H1 (cell line): ENCODE data around the gene OLFML2A. TPM values are rescaled to one million over a fixed set of nuclear protein-coding genes. Genes with fewer than 3 reads are reported as not detected.

Source experiments
- CTCF ChIA-PET: fragments of 300-600 bp; sonication (Branson Sonifier 250); formaldehyde crosslinking; loops from one replicate; lab custom pipeline; 2021; ENCODE audit not compliant: partially characterized antibody; lab: Charles Lee
- POLR2A ChIA-PET: fragments of 300-600 bp; sonication (Branson Sonifier 250); formaldehyde crosslinking; loops from one replicate; lab custom pipeline; 2021; ENCODE audit warnings: inconsistent platforms; ENCODE audit not compliant: partially characterized antibody; lab: Charles Lee
- DNase-seq, 2 experiments: peaks; one replicate each; pipeline versions ENCODE4 v3.0.0 to v3.0.0-alpha.2; 2010 to 2022; ENCODE audit warnings: low spot score in 2 of 2, low read depth in 1 of 2, mixed read lengths in 1 of 2
- FAIRE-seq: peaks from 2 replicates; lab custom pipeline; 2011; peaks lifted over from hg19 to GRCh38; lab: Jason Lieb, UNC
- H2AFZ ChIP-seq: 2 replicates; pipeline ENCODE4 v1.8.1; 2012; ENCODE audit warnings: low read length, inconsistent platforms
- H2AK5ac ChIP-seq: 2 replicates; pipeline ENCODE4 v1.6.1; 2013; ENCODE audit warnings: low read depth, low read length
- H2BK120ac ChIP-seq: replicated peaks from 2 replicates; pipeline ENCODE3; 2013; ENCODE audit warnings: low read depth, low read length, inconsistent platforms
- H2BK12ac ChIP-seq: 2 replicates; pipeline ENCODE4 v1.6.1; 2013; ENCODE audit warnings: low read depth, low read length
- H2BK15ac ChIP-seq: 2 replicates; pipeline ENCODE4 v1.6.1; 2013; ENCODE audit warnings: low read length
- H2BK20ac ChIP-seq: 2 replicates; pipeline ENCODE4 v1.6.1; 2013; ENCODE audit warnings: low read length
- H2BK5ac ChIP-seq: 2 replicates; pipeline ENCODE4 v1.6.1; 2013; ENCODE audit warnings: low read depth, low read length
- H3K14ac ChIP-seq: 2 replicates; pipeline ENCODE4 v1.6.1; 2013; ENCODE audit warnings: inconsistent platforms; ENCODE audit not compliant: insufficient read length
- H3K18ac ChIP-seq: 2 replicates; pipeline ENCODE4 v1.6.1; 2013; ENCODE audit warnings: low read length; ENCODE audit errors: extremely low read depth
- H3K23ac ChIP-seq: 2 replicates; pipeline ENCODE4 v1.6.1; 2013; ENCODE audit warnings: inconsistent platforms; ENCODE audit not compliant: insufficient read length
- H3K23me2 ChIP-seq: 2 replicates; pipeline ENCODE4 v1.6.1; 2013; ENCODE audit warnings: low read depth, low read length
- H3K27ac ChIP-seq: 2 replicates; pipeline ENCODE4 v1.6.1; 2011; ENCODE audit warnings: low read depth, low read length, inconsistent platforms
- H3K27me3 ChIP-seq, 4 experiments: replicated peaks in 1 of 4; 1 replicate in 1 of 4; 2 replicates in 3 of 4; pipeline versions ENCODE4 v1.6.1 to v1.8.1; 2011 to 2013; ENCODE audit warnings: low read length in 3 of 4, mild to moderate bottlenecking in 3 of 4, inconsistent platforms in 2 of 4, mixed read lengths in 2 of 4, moderate library complexity in 1 of 4; ENCODE audit not compliant: control insufficient read depth in 3 of 4, insufficient read depth in 3 of 4; ENCODE audit errors: extremely low read depth in 1 of 4
- H3K36me3 ChIP-seq, 4 experiments: 2 replicates each; pipeline versions ENCODE4 v1.6.1 to v1.8.1; 2011 to 2013; ENCODE audit warnings: mild to moderate bottlenecking in 4 of 4, low read length in 3 of 4, moderate library complexity in 2 of 4, control low read depth in 1 of 4, inconsistent platforms in 1 of 4; ENCODE audit not compliant: insufficient read depth in 4 of 4, control insufficient read depth in 2 of 4
- H3K4ac ChIP-seq: replicated peaks from 2 replicates; pipeline ENCODE3; 2013; ENCODE audit warnings: low read length, low read depth, mixed read lengths, inconsistent platforms; ENCODE audit not compliant: insufficient read length
- H3K4me1 ChIP-seq, 4 experiments: replicated peaks in 1 of 4; 1 replicate in 1 of 4; 2 replicates in 3 of 4; pipeline versions ENCODE4 v1.6.1 to v1.8.1; 2011 to 2013; ENCODE audit warnings: low read length in 3 of 4, inconsistent platforms in 2 of 4, mixed read lengths in 1 of 4; ENCODE audit not compliant: insufficient read depth in 4 of 4, control insufficient read depth in 3 of 4
- H3K4me2 ChIP-seq, 2 experiments: 2 replicates each; pipeline versions ENCODE4 v1.6.1 to v1.8.1; 2011 to 2013; ENCODE audit warnings: low read depth in 2 of 2, low read length in 2 of 2, control low read depth in 1 of 2, inconsistent platforms in 1 of 2, mild to moderate bottlenecking in 1 of 2; ENCODE audit not compliant: insufficient read depth in 1 of 2
- H3K4me3 ChIP-seq, 4 experiments: fragments of 200-600, 300-600 bp in 1 of 4; sonication (generic), shearing (Covaris generic), sonication (Bioruptor Twin) in 1 of 4; 2 replicates each; pipeline versions ENCODE4 v1.5.1 to v1.8.1; 2011 to 2016; ENCODE audit warnings: low read length in 4 of 4, low read depth in 3 of 4, control low read depth in 2 of 4, inconsistent platforms in 2 of 4, mild to moderate bottlenecking in 2 of 4, mixed read lengths in 1 of 4, moderate library complexity in 1 of 4; ENCODE audit not compliant: insufficient read depth in 2 of 4; ENCODE audit errors: extremely low read depth in 1 of 4
- H3K56ac ChIP-seq: replicated peaks from 2 replicates; pipeline ENCODE3; 2013; ENCODE audit warnings: low read depth, mild to moderate bottlenecking, mixed read lengths, low read length, inconsistent platforms; ENCODE audit not compliant: insufficient read length
- H3K79me1 ChIP-seq: 2 replicates; pipeline ENCODE4 v1.6.1; 2013; ENCODE audit warnings: low read depth, low read length, control low read depth
- H3K79me2 ChIP-seq, 2 experiments: 2 replicates each; pipeline versions ENCODE4 v1.6.1 to v1.8.1; 2012 to 2013; ENCODE audit warnings: low read length in 2 of 2, mild to moderate bottlenecking in 2 of 2, inconsistent platforms in 1 of 2; ENCODE audit not compliant: insufficient read depth in 2 of 2, control insufficient read depth in 1 of 2
- H3K9ac ChIP-seq, 4 experiments: replicated peaks in 1 of 4; 1 replicate in 1 of 4; 2 replicates in 3 of 4; pipeline versions ENCODE4 v1.6.1 to v1.8.1; 2011 to 2013; ENCODE audit warnings: low read depth in 3 of 4, low read length in 3 of 4, control low read depth in 2 of 4, mild to moderate bottlenecking in 2 of 4, moderate library complexity in 2 of 4, inconsistent platforms in 1 of 4; ENCODE audit errors: extremely low read depth in 1 of 4
- H3K9me3 ChIP-seq, 2 experiments: 2 replicates each; pipeline versions ENCODE4 v1.6.1 to v1.8.1; 2012 to 2013; ENCODE audit warnings: mild to moderate bottlenecking in 2 of 2, moderate library complexity in 2 of 2, control low read depth in 1 of 2, inconsistent platforms in 1 of 2, low read depth in 1 of 2, low read length in 1 of 2, mixed read lengths in 1 of 2; ENCODE audit not compliant: insufficient read depth in 2 of 2
- H4K20me1 ChIP-seq, 2 experiments: replicated peaks in 1 of 2; 2 replicates each; pipeline versions ENCODE3 to v1.8.1; 2011 to 2013; ENCODE audit warnings: inconsistent platforms in 2 of 2, low read length in 2 of 2, mild to moderate bottlenecking in 1 of 2; ENCODE audit not compliant: insufficient read depth in 2 of 2, control insufficient read depth in 1 of 2
- H4K5ac ChIP-seq: 2 replicates; pipeline ENCODE4 v1.6.1; 2013; ENCODE audit warnings: low read length, low read depth, mixed read lengths, inconsistent platforms; ENCODE audit not compliant: insufficient read length
- H4K8ac ChIP-seq: 2 replicates; pipeline ENCODE4 v1.8.0; 2013; ENCODE audit warnings: mild to moderate bottlenecking, moderate library complexity, low read length, inconsistent platforms; ENCODE audit not compliant: insufficient read depth; ENCODE audit errors: extremely low read depth
- H4K91ac ChIP-seq: replicated peaks from 2 replicates; pipeline ENCODE3; 2013; ENCODE audit warnings: low read length, mixed read lengths, inconsistent platforms; ENCODE audit not compliant: insufficient read length
- CBX8 ChIP-seq: fragments of 300-800, 300-1000 bp; sonication (generic); IDR thresholded peaks from 2 replicates; pipeline ENCODE4 v1.7.1; 2016; ENCODE audit warnings: low read depth, low read length, borderline replicate concordance
- CREB1 ChIP-seq: IDR thresholded peaks from 2 replicates; pipeline ENCODE4 v1.6.1; 2012; ENCODE audit warnings: inconsistent platforms
- CTCF ChIP-seq, 3 experiments: IDR thresholded peaks; 1 replicate in 2 of 3; 2 replicates in 1 of 3; pipeline versions ENCODE4 v1.5.1 to v1.6.1; 2011; ENCODE audit warnings: low read length in 3 of 3, mild to moderate bottlenecking in 3 of 3, inconsistent platforms in 2 of 3, low read depth in 1 of 3, moderate library complexity in 1 of 3; ENCODE audit not compliant: insufficient read depth in 1 of 3; ENCODE audit errors: control extremely low read depth in 1 of 3
- JUN ChIP-seq: IDR thresholded peaks from 2 replicates; pipeline ENCODE4 v1.6.1; 2011; ENCODE audit warnings: low read depth, mild to moderate bottlenecking, improper control_type of control experiment, low read length
- KDM4A ChIP-seq: IDR thresholded peaks from one replicate; pipeline ENCODE4 v1.7.1; 2012; ENCODE audit warnings: low read depth, mild to moderate bottlenecking, moderate library complexity, low read length, inconsistent platforms; ENCODE audit not compliant: severe bottlenecking
- POLR2A ChIP-seq, 2 experiments: IDR thresholded peaks; 1 replicate in 1 of 2; 2 replicates in 1 of 2; pipeline ENCODE4 v1.6.1; 2011; ENCODE audit warnings: low read depth in 2 of 2, low read length in 2 of 2, mild to moderate bottlenecking in 2 of 2; ENCODE audit errors: control extremely low read depth in 1 of 2
- TAF7 ChIP-seq: optimal IDR thresholded peaks from 2 replicates; pipeline ENCODE3; 2011; ENCODE audit warnings: low read depth, mild to moderate bottlenecking, inconsistent platforms, low read length, moderate library complexity, borderline replicate concordance
- WGBS, 2 experiments: shearing (Covaris generic) in 1 of 2; methylation state at CpG; one replicate each; pipeline versions ENCODE4 v1.1.6 to v1.1.7; 2013 to 2015; ENCODE audit warnings: low lambda C conversion rate in 2 of 2, mixed read lengths in 2 of 2, inconsistent platforms in 1 of 2, low coverage in 1 of 2, missing lambda C conversion rate in 1 of 2; ENCODE audit not compliant: insufficient replicate concordance in 2 of 2, insufficient coverage in 1 of 2, insufficient read length in 1 of 2; ENCODE audit errors: extremely low coverage in 1 of 2, missing lambda C conversion rate in 1 of 2; 5-methylcytosine and 5-hydroxymethylcytosine counted together
- polyA plus RNA-seq, 7 experiments: library from polyadenylated mRNA; depleted of rRNA in 3 of 7; stranded (reverse) in 5 of 7; unstranded in 2 of 7; fragments of >200 nt in 5 of 7; fragments of 200-250 nt in 2 of 7; gene quantifications; 1 replicate in 5 of 7; 2 replicates in 1 of 7; 4 replicates in 1 of 7; pipeline versions ENCODE4 v1.2.1 to v1.2.3, GENCODE V29; 2011 to 2013; ENCODE audit warnings: missing spikeins in 2 of 7, mixed read lengths in 2 of 7
- total RNA-seq: library from RNA; stranded (reverse); fragmentation: NEBNext Ultra II Directional; extraction: Animal tissue kit (Norgen Biotek cat#: 25700); gene quantifications from 2 replicates; pipeline ENCODE4 v1.2.1, GENCODE V29; 2021
- TF ChIP-seq, protein P1 (sequence below): IDR thresholded peaks from 2 replicates; pipeline ENCODE4 v1.6.1; 2012; ENCODE audit warnings: low read length, inconsistent platforms

OLFML2A gene
- total and polyA plus RNA-seq, 2 of the 8 experiments (the other 6 are each of a cell fraction or from before 2014, with no cell fraction given) = 7.8 to 11.5 TPM

DNA sequence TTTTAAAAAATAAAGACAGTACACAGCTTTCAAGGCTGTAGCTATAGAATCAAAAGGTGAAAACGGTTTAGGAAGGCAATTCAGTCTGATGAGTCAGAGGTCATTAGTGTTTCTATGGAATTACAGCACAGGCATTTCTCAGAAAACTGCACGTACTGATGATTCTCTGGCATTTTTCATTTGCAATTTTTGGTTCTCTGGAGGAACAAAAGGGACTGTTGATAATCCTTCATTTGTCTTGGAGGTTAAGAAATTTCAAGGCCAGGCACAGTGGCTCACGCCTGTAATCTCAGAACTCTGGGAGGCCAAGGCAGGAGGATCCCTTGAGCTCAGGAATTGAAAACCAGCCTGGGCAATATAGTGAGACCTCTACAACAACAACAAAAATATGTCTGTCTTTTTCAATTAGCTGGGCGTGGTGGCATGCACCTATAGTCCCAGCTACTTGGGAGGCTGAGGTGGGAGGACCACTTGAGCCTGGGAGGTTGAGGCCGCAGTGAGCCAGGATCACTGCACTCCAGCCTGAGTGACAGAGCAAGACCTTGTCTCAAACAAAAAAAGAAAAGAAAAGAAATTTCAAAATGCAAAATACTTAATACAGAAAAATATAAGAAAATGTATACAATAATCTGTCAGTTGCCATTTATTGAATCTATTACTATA lies 33.1 kb upstream of the OLFML2A start:
- Histone ChIP-seq H3K14ac (no peak overlapping the region), H2BK5ac (no peak overlapping the region), H3K79me2 (peaks cover 0 to 87% of the 10 kb centered on the region in 2 experiments; a peak in 3 of 4 replicates), H4K5ac (no peak overlapping the region), H2BK15ac (no peak overlapping the region), H3K56ac (no peak overlapping the region), H3K27me3 (no peaks in the 10 kb centered on the region), H3K27ac (no peak overlapping the region), H4K91ac (no peak overlapping the region), H3K4me3 (no peak overlapping the region), H2AK5ac (no peak overlapping the region), H3K4me1 (peaks cover 0 to 5% (median 0%) of the 10 kb centered on the region in 4 experiments; a peak in 2 of 7 replicates), H4K8ac (no peak overlapping the region), H3K4me2 (no peak overlapping the region), H3K9me3 (no peaks in the 10 kb centered on the region), H3K23me2 (no peaks in the 10 kb centered on the region), H2AFZ (no peak overlapping the region), H3K9ac (no peak overlapping the region), H4K20me1 (peaks cover 1 to 7% of the 10 kb centered on the region in 2 experiments), H3K79me1 (peaks cover 8% of the 10 kb centered on the region), H2BK120ac (no peak overlapping the region), H3K23ac (no peak overlapping the region), H2BK20ac (no peak overlapping the region), H3K18ac (no peak overlapping the region), H3K36me3 (no peaks in the 10 kb centered on the region), H2BK12ac (no peak overlapping the region), H3K4ac (no peak overlapping the region)
- ChIA-PET CTCF (interaction anchor here (0.6 to 3.6 kb wide), 14 partner anchors 9 to 238 kb away, joined by 3 to 24 read pairs (median 4); partner anchors contain the start of gene WDR38), POLR2A (interaction anchor here (1.0 to 2.1 kb wide), 5 partner anchors 9 to 25 kb away, joined by 3 to 8 read pairs (median 5); no protein-coding TSS in a partner anchor)
- no peak for FAIRE-seq
- DNase-seq = no peak
- whole genome bisulfite sequencing, 2 experiments = 84% methylated on average over 5 of the region's 5 CpGs; no CpG with 5 or more reads in 1 of the 2 experiments
- no peak for TF ChIP-seq CREB1
- TF ChIP-seq, protein P1, sequence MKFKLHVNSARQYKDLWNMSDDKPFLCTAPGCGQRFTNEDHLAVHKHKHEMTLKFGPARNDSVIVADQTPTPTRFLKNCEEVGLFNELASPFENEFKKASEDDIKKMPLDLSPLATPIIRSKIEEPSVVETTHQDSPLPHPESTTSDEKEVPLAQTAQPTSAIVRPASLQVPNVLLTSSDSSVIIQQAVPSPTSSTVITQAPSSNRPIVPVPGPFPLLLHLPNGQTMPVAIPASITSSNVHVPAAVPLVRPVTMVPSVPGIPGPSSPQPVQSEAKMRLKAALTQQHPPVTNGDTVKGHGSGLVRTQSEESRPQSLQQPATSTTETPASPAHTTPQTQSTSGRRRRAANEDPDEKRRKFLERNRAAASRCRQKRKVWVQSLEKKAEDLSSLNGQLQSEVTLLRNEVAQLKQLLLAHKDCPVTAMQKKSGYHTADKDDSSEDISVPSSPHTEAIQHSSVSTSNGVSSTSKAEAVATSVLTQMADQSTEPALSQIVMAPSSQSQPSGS = no peak
- TF ChIP-seq CBX8 = no peak
- no peak for TF ChIP-seq TAF7
- no peak for TF ChIP-seq JUN
- no peak for TF ChIP-seq CTCF (IDR thresholded peaks at IDR 0.05; ENCODE audit: control extremely low read depth in 1 of 3, insufficient read depth in 1 of 3, low read depth in 1 of 3, low read length in 3 of 3)
- no peak for TF ChIP-seq POLR2A (IDR thresholded peaks at IDR 0.05; ENCODE audit: control extremely low read depth in 1 of 2, low read depth in 2 of 2, low read length in 2 of 2)
- no peak for TF ChIP-seq KDM4A
